H1 (cell line): ENCODE measurements around the gene MMP12. TPM values are rescaled to one million over a fixed set of nuclear protein-coding genes. Genes with fewer than 3 reads are reported as not detected.

Experiments
- HDAC2 ChIP-seq, 2 experiments: fragments of 300-600 bp in 1 of 2; sonication (generic) in 1 of 2; IDR thresholded peaks; 2 replicates each; pipeline ENCODE4 v1.6.1; 2011 to 2012; ENCODE audit warnings: low read depth in 2 of 2, low read length in 2 of 2, mild to moderate bottlenecking in 2 of 2, moderate library complexity in 2 of 2, borderline replicate concordance in 1 of 2, inconsistent platforms in 1 of 2
- PHF8 ChIP-seq: fragments of 200-600 bp; sonication (generic); conservative IDR thresholded peaks from 2 replicates; pipeline ENCODE4 v1.7.1; 2012; ENCODE audit warnings: low read depth, mild to moderate bottlenecking, inconsistent platforms, low read length, moderate library complexity
- polyA plus RNA-seq, 7 experiments: library from polyadenylated mRNA; depleted of rRNA in 3 of 7; stranded (reverse) in 5 of 7; unstranded in 2 of 7; fragments of >200 nt in 5 of 7; fragments of 200-250 nt in 2 of 7; gene quantifications; 1 replicate in 5 of 7; 2 replicates in 1 of 7; 4 replicates in 1 of 7; pipeline versions ENCODE4 v1.2.1 to v1.2.3, GENCODE V29; 2011 to 2013; ENCODE audit warnings: missing spikeins in 2 of 7, mixed read lengths in 2 of 7
- total RNA-seq: library from RNA; stranded (reverse); fragmentation: NEBNext Ultra II Directional; extraction: Animal tissue kit (Norgen Biotek cat#: 25700); gene quantifications from 2 replicates; pipeline ENCODE4 v1.2.1, GENCODE V29; 2021

MMP12 gene
- total and polyA plus RNA-seq, 2 of the 8 experiments (the other 6 are each of a cell fraction or from before 2014, with no cell fraction given): not detected

- TF ChIP-seq PHF8: no peak
- TF ChIP-seq HDAC2 (IDR thresholded peaks at IDR 0.05; ENCODE audit: borderline replicate concordance in 1 of 2, low read depth in 2 of 2, low read length in 2 of 2): no peak
These were observed 25.5 kb downstream of the MMP12 start (continued) for GRCh38 chr11:102849311-102849710.
